Fibroblast of lung (primary cell): ENCODE results near the gene EVI2B. TPM values are rescaled to one million over a fixed set of nuclear protein-coding genes. Genes with fewer than 3 reads are reported as not detected.

Experiments used
- DNase-seq, 2 donors: peaks; one replicate each; pipeline versions ENCODE4 v3.0.0 to v3.0.0-alpha.2; 2010; ENCODE audit warnings: low read depth in 2 of 2
- H2AFZ ChIP-seq: 2 replicates; pipeline ENCODE4 v1.5.1; 2012; ENCODE audit warnings: low read length, control low read depth, inconsistent platforms
- H3K27ac ChIP-seq: 2 replicates; pipeline ENCODE4 v1.5.1; 2011; ENCODE audit warnings: low read length, control low read depth; ENCODE audit not compliant: insufficient read depth
- H3K27me3 ChIP-seq: 2 replicates; pipeline ENCODE4 v1.5.1; 2011; ENCODE audit warnings: mild to moderate bottlenecking, low read length; ENCODE audit not compliant: control insufficient read depth, insufficient read depth
- H3K36me3 ChIP-seq: 2 replicates; pipeline ENCODE4 v1.5.1; 2011; ENCODE audit warnings: low read length; ENCODE audit not compliant: control insufficient read depth, insufficient read depth
- H3K4me1 ChIP-seq: 2 replicates; pipeline ENCODE4 v1.5.1; 2011; ENCODE audit warnings: low read length; ENCODE audit not compliant: control insufficient read depth, insufficient read depth; ENCODE audit errors: extremely low read depth
- H3K4me2 ChIP-seq: 2 replicates; pipeline ENCODE4 v1.5.1; 2011; ENCODE audit warnings: low read length, control low read depth; ENCODE audit not compliant: insufficient read depth; ENCODE audit errors: extremely low read depth
- H3K4me3 ChIP-seq, 4 experiments: fragments of 200-600 bp in 1 of 4; sonication (generic) in 1 of 4; replicated peaks in 1 of 4; 2 replicates each; pipeline ENCODE4 v1.5.1; 2011 to 2016; ENCODE audit warnings: low read length in 4 of 4, low read depth in 3 of 4, mild to moderate bottlenecking in 3 of 4, control low read depth in 2 of 4, inconsistent platforms in 1 of 4, mixed read lengths in 1 of 4; ENCODE audit not compliant: insufficient read depth in 1 of 4; ENCODE audit errors: control extremely low read depth in 1 of 4
- H3K79me2 ChIP-seq: 2 replicates; pipeline ENCODE4 v1.5.1; 2012; ENCODE audit warnings: mild to moderate bottlenecking, low read length, inconsistent platforms; ENCODE audit not compliant: control insufficient read depth, insufficient read depth
- H3K9ac ChIP-seq: 2 replicates; pipeline ENCODE4 v1.5.1; 2011; ENCODE audit warnings: mild to moderate bottlenecking, low read length, control low read depth; ENCODE audit not compliant: insufficient read depth
- H3K9me3 ChIP-seq: 2 replicates; pipeline ENCODE4 v1.5.1; 2012; ENCODE audit warnings: low read depth, low read length; ENCODE audit not compliant: control insufficient read depth, insufficient read depth
- H4K20me1 ChIP-seq: 2 replicates; pipeline ENCODE4 v1.5.1; 2011; ENCODE audit warnings: low read length; ENCODE audit not compliant: control insufficient read depth, insufficient read depth; ENCODE audit errors: extremely low read depth
- CTCF ChIP-seq, 2 donors: IDR thresholded peaks in 1 of 2; conservative IDR thresholded peaks in 1 of 2; 1 replicate in 1 of 2; 2 replicates in 1 of 2; pipeline ENCODE4 v1.5.1; 2011 to 2012; ENCODE audit warnings: low read length in 2 of 2, control low read depth in 1 of 2, inconsistent platforms in 1 of 2, low read depth in 1 of 2, mild to moderate bottlenecking in 1 of 2
- EZH2 ChIP-seq: IDR thresholded peaks from 2 replicates; pipeline ENCODE4 v1.5.1; 2012; ENCODE audit warnings: low read length, control low read depth, mild to moderate bottlenecking; ENCODE audit errors: missing control alignments
- polyA plus RNA-seq, 2 donors: library from polyadenylated mRNA; depleted of rRNA in 1 of 2; stranded (reverse) in 1 of 2; unstranded in 1 of 2; fragments of >200 nt; gene quantifications; 2 replicates each; pipeline ENCODE4 v1.2.1, GENCODE V29; 2011 to 2012; ENCODE audit warnings: missing spikeins in 1 of 2
- total RNA-seq: library from RNA; depleted of rRNA; stranded (reverse); fragments of >200 nt; gene quantifications from 2 replicates; pipeline ENCODE4 v1.2.1, GENCODE V29; 2014

Gene EVI2B
- total and polyA plus RNA-seq, 2 donors (not counting 1 experiment from before 2014, with no cell fraction given), result 0.33 to 0.68 TPM

- Histone ChIP-seq H4K20me1 (no peaks in the 10 kb centered on the region), H3K36me3 (peaks cover 2% of the 10 kb centered on the region), H3K4me1 (peaks cover 10% of the 10 kb centered on the region), H3K9ac (no peak overlapping the region), H3K27me3 (no peaks in the 10 kb centered on the region), H3K79me2 (no peaks in the 10 kb centered on the region), H3K27ac (peak overlapping the region; percentile 75), H3K4me2 (peak overlapping the region; percentile 20), H3K9me3 (no peaks in the 10 kb centered on the region), H3K4me3 (no peak overlapping the region), H2AFZ (no peak overlapping the region)
- no peak for TF ChIP-seq CTCF (conservative IDR thresholded peaks at IDR 0.05 in 1 of 2, IDR thresholded peaks at IDR 0.05 in 1 of 2; ENCODE audit: low read depth in 1 of 2, low read length in 2 of 2)
- no peak for TF ChIP-seq EZH2
- DNase-seq, result peak; percentile 82 to 95
Observed at GRCh38 chr17:31327534-31328159, 13.8 kb upstream of the EVI2B start.

GRCh38 chr17:31323551-31323950 is 9.7 kb upstream of the EVI2B start:
- peaks cover 6% of the 10 kb centered on the region for H3K4me1 ChIP-seq
- no peak overlapping the region for H3K4me3 ChIP-seq
- peaks cover 2% of the 10 kb centered on the region for H3K36me3 ChIP-seq
- H2AFZ ChIP-seq, result no peak overlapping the region
- no peak overlapping the region for H3K27ac ChIP-seq
- no peaks in the 10 kb centered on the region for H4K20me1 ChIP-seq
- H3K4me2 ChIP-seq, result no peak overlapping the region
- H3K79me2 ChIP-seq, result peaks cover 2% of the 10 kb centered on the region
- no peak overlapping the region for H3K9ac ChIP-seq
- no peaks in the 10 kb centered on the region for H3K9me3 ChIP-seq
- no peaks in the 10 kb centered on the region for H3K27me3 ChIP-seq
- DNase-seq, result no peak
- no peak for TF ChIP-seq CTCF (conservative IDR thresholded peaks at IDR 0.05 in 1 of 2, IDR thresholded peaks at IDR 0.05 in 1 of 2; ENCODE audit: low read depth in 1 of 2, low read length in 2 of 2)
- no peak for TF ChIP-seq EZH2

- DNase-seq, result no peak
- Histone ChIP-seq H3K4me1 (no peaks in the 10 kb centered on the region), H3K4me2 (no peak overlapping the region), H3K4me3 (no peak overlapping the region), H3K9ac (no peak overlapping the region), H3K27me3 (no peaks in the 10 kb centered on the region), H4K20me1 (no peaks in the 10 kb centered on the region), H3K27ac (peak overlapping the region; percentile 23), H3K9me3 (no peaks in the 10 kb centered on the region), H3K79me2 (peaks cover 2% of the 10 kb centered on the region), H3K36me3 (peaks cover 2% of the 10 kb centered on the region), H2AFZ (no peak overlapping the region)
- TF ChIP-seq EZH2 (no peak), CTCF (conservative IDR thresholded peaks at IDR 0.05 in 1 of 2, IDR thresholded peaks at IDR 0.05 in 1 of 2; ENCODE audit: low read depth in 1 of 2, low read length in 2 of 2) (no peak)
Observed at GRCh38 chr17:31321966-31322365, 8.1 kb upstream of the EVI2B start.
